ENCODE data around the gene TBCD.

GRCh38 chr17:82846061-82846691, 94.3 kb downstream of the TBCD start:
- no peak for TF ChIP-seq CTCF (IDR thresholded peaks at IDR 0.05)
- TF ChIP-seq POLR2AphosphoS5 (IDR thresholded peaks at IDR 0.05): no peak
